Measurements from ENCODE around the gene STAM. TPM values are rescaled to one million over a fixed set of nuclear protein-coding genes. Genes with fewer than 3 reads are reported as not detected.

The STAM gene
- total RNA-seq, 4 donors from 2014 or later = 15.6 to 18.8 (median 17.4) TPM

GRCh38 chr10:17735166-17735941 lies 91.4 kb downstream of the STAM start:
- DNase-seq (ENCODE audit: extremely low spot score) = no peak
- Histone ChIP-seq H3K9me3 (no peaks in the 10 kb centered on the region), H3K27me3 (no peaks in the 10 kb centered on the region), H3K27ac (replicated peaks in 1 of 4) (no peak overlapping the region), H3K36me3 (no peaks in the 10 kb centered on the region), H3K4me1 (peaks cover 0 to 11% (median 6%) of the 10 kb centered on the region in 4 donors), H3K4me3 (no peak overlapping the region)
- intact Hi-C loops (cut with DNase I) = no loop called here
- no peak for TF ChIP-seq EP300 (IDR thresholded peaks at IDR 0.05)
- no peak for TF ChIP-seq POLR2A (IDR thresholded peaks at IDR 0.05; ENCODE audit: low read depth)
- no peak for TF ChIP-seq POLR2AphosphoS5 (IDR thresholded peaks at IDR 0.05)
- no peak for TF ChIP-seq CTCF (IDR thresholded peaks at IDR 0.05)
- 84% methylated on average over 15 of the region's 15 CpGs for WGBS

GRCh38 chr10:17736223-17736622 lies 92.3 kb downstream of the STAM start:
- H3K36me3 ChIP-seq = no peaks in the 10 kb centered on the region
- no peaks in the 10 kb centered on the region for H3K9me3 ChIP-seq
- TF ChIP-seq CTCF (IDR thresholded peaks at IDR 0.05) (no peak), EP300 (IDR thresholded peaks at IDR 0.05) (no peak), POLR2A (IDR thresholded peaks at IDR 0.05; ENCODE audit: low read depth) (no peak), POLR2AphosphoS5 (IDR thresholded peaks at IDR 0.05) (no peak)
- intact Hi-C loops (cut with DNase I) = no loop called here
- H3K4me1 ChIP-seq = peaks cover 0 to 11% (median 6%) of the 10 kb centered on the region in 4 donors
- 86% methylated on average over 2 of the region's 2 CpGs for WGBS
- H3K27ac ChIP-seq (replicated peaks in 1 of 4) = no peak overlapping the region
- no peaks in the 10 kb centered on the region for H3K27me3 ChIP-seq
- DNase-seq (ENCODE audit: extremely low spot score) = no peak
- H3K4me3 ChIP-seq = no peak overlapping the region

GRCh38 chr10:17737027-17737965 lies 93.3 kb downstream of the STAM start:
- 48% methylated on average over 12 of the region's 12 CpGs for WGBS
- intact Hi-C loops (cut with DNase I) = no loop called here

GRCh38 chr10:17740668-17741067 lies 96.7 kb downstream of the STAM start:
- TF ChIP-seq CTCF (IDR thresholded peaks at IDR 0.05) (no peak), POLR2AphosphoS5 (IDR thresholded peaks at IDR 0.05) (no peak)
- Histone ChIP-seq H3K27ac (replicated peaks in 1 of 4) (no peak overlapping the region), H3K9me3 (no peaks in the 10 kb centered on the region), H3K4me1 (peaks cover 7 to 15% (median 13%) of the 10 kb centered on the region in 4 donors), H3K27me3 (no peaks in the 10 kb centered on the region), H3K36me3 (no peaks in the 10 kb centered on the region), H3K4me3 (no peak overlapping the region)
- intact Hi-C loops (cut with DNase I) = loop anchor here (2.0 to 10.0 kb wide), 2 partner anchors 134 to 494 kb away; no protein-coding TSS in a partner anchor
- no peak for DNase-seq (ENCODE audit: extremely low spot score)
- whole genome bisulfite sequencing = 82% methylated on average over 1 of the region's 1 CpG

More at GRCh38 chr10:17737027-17737965, 93.3 kb downstream of the STAM start:
- Histone ChIP-seq H3K4me1 (peaks cover 0 to 11% (median 6%) of the 10 kb centered on the region in 4 donors), H3K27me3 (no peaks in the 10 kb centered on the region), H3K27ac (replicated peaks in 1 of 4) (no peak overlapping the region), H3K9me3 (no peaks in the 10 kb centered on the region), H3K4me3 (no peak overlapping the region), H3K36me3 (no peaks in the 10 kb centered on the region)
- peak; percentile 52 to 63 (median 59) for TF ChIP-seq CTCF (IDR thresholded peaks at IDR 0.05)
- no peak for TF ChIP-seq POLR2A (IDR thresholded peaks at IDR 0.05; ENCODE audit: low read depth)
- DNase-seq (ENCODE audit: extremely low spot score) = no peak

Data from esophagus muscularis mucosa (tissue), 4 donors.